Pancreas (tissue), 10 donors: ENCODE results near the gene KRT4. TPM values are rescaled to one million over a fixed set of nuclear protein-coding genes. Genes with fewer than 3 reads are reported as not detected.
"Not testable (repeated sequence)": the region's sequence is repeated elsewhere in the genome, so short reads cannot be mapped to it uniquely, and the experiment has no call there.

Experiments used
- ATAC-seq, 4 donors: fragments of 200-7000 bp; cut with Tn5 transposase; one replicate each; pipeline versions ENCODE4 v1.8.0 to v1.9.1; 2020; ENCODE audit warnings: mild to moderate bottlenecking in 4 of 4, moderate library complexity in 4 of 4
- DNase-seq, 6 donors: peaks; one replicate each; pipeline ENCODE4 v3.0.0-alpha.2; 2020
- FAIRE-seq: peaks from 2 replicates; lab custom pipeline; 2012; peaks lifted over from hg19 to GRCh38; lab: Jason Lieb, UNC
- H3K27ac ChIP-seq, 4 donors: fragments of 200-600 bp; sonication (generic); 1 replicate in 3 of 4; 2 replicates in 1 of 4; pipeline versions ENCODE4 v1.5.0 to v1.8.0; 2020
- H3K27me3 ChIP-seq, 4 donors: fragments of 200-600 bp; one replicate each; pipeline ENCODE4 v1.8.0; 2021
- H3K36me3 ChIP-seq, 3 donors: fragments of 200-600 bp; sonication (generic) in 1 of 3; one replicate each; pipeline versions ENCODE4 v1.5.0 to v1.8.0; 2020 to 2021
- H3K4me1 ChIP-seq, 3 donors: fragments of 200-600 bp; one replicate each; pipeline ENCODE4 v1.8.0; 2021
- H3K4me3 ChIP-seq, 4 donors: fragments of 200-600 bp; sonication (generic) in 2 of 4; one replicate each; pipeline versions ENCODE4 v1.5.0 to v1.8.0; 2020 to 2021
- H3K9me3 ChIP-seq, 4 donors: fragments of 200-600 bp; one replicate each; pipeline ENCODE4 v1.8.0; 2021
- WGBS, 2 donors: extraction: QIAGEN DNeasy Blood & Tissue Kit; methylation state at CpG; one replicate each; pipeline ENCODE4 v1.1.7; 2013; 5-methylcytosine and 5-hydroxymethylcytosine counted together
- intact Hi-C, 3 donors: fragments of 100-400 bp; cut with DNase I; formaldehyde crosslinking; loops; one replicate each; pipeline versions ENCODE4 v1.11.1 to v1.14.2; 2022
- polyA plus RNA-seq, 2 donors: library from polyadenylated mRNA; stranded (reverse); fragments of 200-250 nt; gene quantifications; one replicate each; pipeline ENCODE4 v1.2.3, GENCODE V29; 2013
- total RNA-seq, 6 donors: library from RNA; stranded (reverse); fragmentation: NEBNext Ultra II Directional in 4 of 6; extraction: Animal tissue kit (Norgen Biotek cat#: 25700) in 4 of 6; gene quantifications; one replicate each; pipeline versions ENCODE4 v1.2.1 to v1.2.4, GENCODE V29; 2021 to 2023
- TF ChIP-seq, protein P1 (sequence below), 4 donors: fragments of 200-600 bp; sonication (generic) in 3 of 4; IDR thresholded peaks; one replicate each; pipeline versions ENCODE4 v1.5.0 to v1.8.0; 2021; ENCODE audit warnings: antibody characterized with exemption in 4 of 4
- donor health status: healthy with polysubstance abuse.
- donor health status: DM: no; HTN: no; CAD: no; lungs with moderate emphysema.
- donor health status: DM: no; HTN: no; CAD: no.
- donor health status: control.
- donor health status: control.
- donor health status: Bipolar disorder and iron deficiency.
- donor health status: DM: yes; HTN: yes; CAD: no.
- donor health status: DM: no; HTN: no; CAD: no.
- donor health status: DM: no; HTN: no; CAD: no.
- donor health status: DM: yes; HTN: yes; CAD: no.

KRT4 gene
- total and polyA plus RNA-seq, 8 donors: 0.09 to 1.9 (median 0.26) TPM; not detected in 1

DNA sequence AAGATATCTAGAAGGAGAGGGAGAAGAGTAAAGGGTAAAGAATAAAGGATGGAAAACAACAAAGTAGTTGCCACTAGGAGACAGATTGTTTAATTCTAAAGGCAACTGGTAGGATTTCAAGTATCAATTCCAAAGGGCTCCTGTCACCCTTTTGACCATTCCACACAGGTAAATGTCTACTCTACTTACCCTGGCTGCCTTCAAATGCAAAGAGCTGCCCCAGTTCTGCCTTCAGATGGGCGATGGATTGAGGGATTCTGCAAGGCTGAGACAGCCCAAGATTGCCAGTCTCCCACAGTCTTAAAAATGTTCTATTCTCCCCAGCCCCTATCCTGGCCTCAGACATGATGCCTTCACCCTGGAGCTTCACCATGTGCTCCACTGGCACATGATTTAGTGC lies 48.2 kb downstream of the KRT4 start:
- Histone ChIP-seq H3K4me1 (no peaks in the 10 kb centered on the region), H3K4me3 (no peak overlapping the region), H3K27me3 (no peaks in the 10 kb centered on the region), H3K27ac (no peak overlapping the region), H3K9me3 (no peaks in the 10 kb centered on the region), H3K36me3 (no peaks in the 10 kb centered on the region)
- intact Hi-C loops: no loop called here
- 46 to 56% methylated on average over 1 of the region's 1 CpG for WGBS, 2 donors
- ATAC-seq (no peak), DNase-seq (no peak), FAIRE-seq (no peak)
- TF ChIP-seq, protein P1, sequence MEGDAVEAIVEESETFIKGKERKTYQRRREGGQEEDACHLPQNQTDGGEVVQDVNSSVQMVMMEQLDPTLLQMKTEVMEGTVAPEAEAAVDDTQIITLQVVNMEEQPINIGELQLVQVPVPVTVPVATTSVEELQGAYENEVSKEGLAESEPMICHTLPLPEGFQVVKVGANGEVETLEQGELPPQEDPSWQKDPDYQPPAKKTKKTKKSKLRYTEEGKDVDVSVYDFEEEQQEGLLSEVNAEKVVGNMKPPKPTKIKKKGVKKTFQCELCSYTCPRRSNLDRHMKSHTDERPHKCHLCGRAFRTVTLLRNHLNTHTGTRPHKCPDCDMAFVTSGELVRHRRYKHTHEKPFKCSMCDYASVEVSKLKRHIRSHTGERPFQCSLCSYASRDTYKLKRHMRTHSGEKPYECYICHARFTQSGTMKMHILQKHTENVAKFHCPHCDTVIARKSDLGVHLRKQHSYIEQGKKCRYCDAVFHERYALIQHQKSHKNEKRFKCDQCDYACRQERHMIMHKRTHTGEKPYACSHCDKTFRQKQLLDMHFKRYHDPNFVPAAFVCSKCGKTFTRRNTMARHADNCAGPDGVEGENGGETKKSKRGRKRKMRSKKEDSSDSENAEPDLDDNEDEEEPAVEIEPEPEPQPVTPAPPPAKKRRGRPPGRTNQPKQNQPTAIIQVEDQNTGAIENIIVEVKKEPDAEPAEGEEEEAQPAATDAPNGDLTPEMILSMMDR (IDR thresholded peaks at IDR 0.05): no peak

DNA sequence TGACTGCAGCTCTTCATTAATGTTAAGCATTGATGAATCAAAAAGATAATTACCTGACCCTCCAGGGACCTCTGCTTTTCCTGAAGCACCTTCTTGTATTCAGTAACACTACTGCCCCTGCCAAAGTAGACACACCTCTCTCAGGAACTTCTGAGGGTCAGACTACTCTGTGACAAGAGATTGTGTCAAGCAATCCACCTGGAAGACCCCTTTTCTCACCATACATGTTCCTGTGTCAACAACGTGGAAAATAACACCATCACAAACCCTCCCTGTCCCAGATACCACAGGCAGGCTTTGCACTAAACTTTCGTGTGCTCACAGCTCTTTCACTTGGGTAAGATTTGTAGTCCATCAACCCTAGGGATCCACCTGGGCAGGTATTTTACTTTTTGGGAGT lies 49.9 kb downstream of the KRT4 start:
- intact Hi-C loops: no loop called here
- WGBS, 2 donors: 50 to 61% methylated on average over 2 of the region's 2 CpGs
- TF ChIP-seq, protein P1 (IDR thresholded peaks at IDR 0.05): no peak
- Histone ChIP-seq H3K4me1 (no peaks in the 10 kb centered on the region), H3K27me3 (no peaks in the 10 kb centered on the region), H3K27ac (no peak overlapping the region), H3K4me3 (no peak overlapping the region), H3K9me3 (no peaks in the 10 kb centered on the region), H3K36me3 (no peaks in the 10 kb centered on the region)
- ATAC-seq: no peak
- no peak for DNase-seq
- FAIRE-seq: no peak

DNA sequence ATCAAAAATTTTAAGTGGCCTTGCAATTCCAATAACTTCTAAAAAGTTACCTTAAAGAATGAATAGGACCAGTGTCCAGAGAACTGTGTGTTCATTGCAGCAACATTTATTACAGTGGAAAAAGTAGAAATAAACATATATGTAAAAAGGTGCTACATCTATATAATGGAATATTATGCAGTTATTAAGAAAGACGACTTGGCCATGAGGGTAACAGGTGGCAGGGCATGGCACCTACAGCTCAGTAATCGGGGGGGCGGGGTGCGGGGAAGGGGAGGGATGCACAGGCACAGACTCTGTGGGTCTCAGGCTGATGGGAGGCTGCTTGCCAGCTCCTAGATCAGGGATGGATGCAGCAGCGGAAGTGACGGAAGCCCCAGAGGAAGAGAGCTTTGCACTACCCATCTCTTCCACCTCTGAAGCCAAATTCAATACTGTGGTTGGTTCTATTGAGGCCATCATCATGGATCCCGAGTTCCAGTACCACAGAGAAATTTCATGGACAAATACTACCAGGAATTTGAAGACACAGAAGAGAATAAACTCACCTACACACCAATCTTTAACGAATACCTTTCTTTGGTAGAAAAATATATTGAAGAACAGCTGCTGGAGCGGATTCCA lies 50.8 kb downstream of the KRT4 start:
- DNase-seq: no peak
- H3K4me3 ChIP-seq: no peak overlapping the region
- intact Hi-C loops: no loop called here
- WGBS, 2 donors: 64 to 72% methylated on average over 9 of the region's 9 CpGs
- ATAC-seq: no peak
- H3K27me3 ChIP-seq: no peaks in the 10 kb centered on the region
- no peaks in the 10 kb centered on the region for H3K9me3 ChIP-seq
- no peaks in the 10 kb centered on the region for H3K4me1 ChIP-seq
- no peak overlapping the region for H3K27ac ChIP-seq
- TF ChIP-seq, protein P1 (IDR thresholded peaks at IDR 0.05): no peak
- H3K36me3 ChIP-seq: no peaks in the 10 kb centered on the region
- FAIRE-seq: no peak

- TF ChIP-seq, protein P1 (IDR thresholded peaks at IDR 0.05): no peak
- no peak for ATAC-seq
- no peak for FAIRE-seq
- intact Hi-C loops: no loop called here
- DNase-seq: no peak
- Histone ChIP-seq H3K9me3 (no peaks in the 10 kb centered on the region), H3K4me3 (no peak overlapping the region), H3K36me3 (no peaks in the 10 kb centered on the region), H3K27me3 (no peaks in the 10 kb centered on the region), H3K4me1 (no peaks in the 10 kb centered on the region), H3K27ac (no peak overlapping the region)
- 73 to 79% methylated on average over 2 of the region's 2 CpGs for WGBS, 2 donors
These were observed 52.1 kb downstream of the KRT4 start for GRCh38 chr12:52761802-52762201.

- H3K9me3 ChIP-seq, H3K4me3 ChIP-seq, H3K27ac ChIP-seq, H3K27me3 ChIP-seq, H3K36me3 ChIP-seq, FAIRE-seq, intact Hi-C loops, H3K4me1 ChIP-seq, ATAC-seq, DNase-seq: not testable (repeated sequence)
- 83 to 90% methylated on average over 8 of the region's 8 CpGs for WGBS, 2 donors
These were observed 52.7 kb downstream of the KRT4 start for GRCh38 chr12:52761218-52761617.
